Kidney capillary endothelial cell (primary cell): Measurements from ENCODE around the gene LURAP1L.

Experiments used
- DNase-seq: peaks from one replicate; pipeline ENCODE4 v3.0.0-alpha.2; 2018; ENCODE audit warnings: low spot score

LURAP1L gene

DNA sequence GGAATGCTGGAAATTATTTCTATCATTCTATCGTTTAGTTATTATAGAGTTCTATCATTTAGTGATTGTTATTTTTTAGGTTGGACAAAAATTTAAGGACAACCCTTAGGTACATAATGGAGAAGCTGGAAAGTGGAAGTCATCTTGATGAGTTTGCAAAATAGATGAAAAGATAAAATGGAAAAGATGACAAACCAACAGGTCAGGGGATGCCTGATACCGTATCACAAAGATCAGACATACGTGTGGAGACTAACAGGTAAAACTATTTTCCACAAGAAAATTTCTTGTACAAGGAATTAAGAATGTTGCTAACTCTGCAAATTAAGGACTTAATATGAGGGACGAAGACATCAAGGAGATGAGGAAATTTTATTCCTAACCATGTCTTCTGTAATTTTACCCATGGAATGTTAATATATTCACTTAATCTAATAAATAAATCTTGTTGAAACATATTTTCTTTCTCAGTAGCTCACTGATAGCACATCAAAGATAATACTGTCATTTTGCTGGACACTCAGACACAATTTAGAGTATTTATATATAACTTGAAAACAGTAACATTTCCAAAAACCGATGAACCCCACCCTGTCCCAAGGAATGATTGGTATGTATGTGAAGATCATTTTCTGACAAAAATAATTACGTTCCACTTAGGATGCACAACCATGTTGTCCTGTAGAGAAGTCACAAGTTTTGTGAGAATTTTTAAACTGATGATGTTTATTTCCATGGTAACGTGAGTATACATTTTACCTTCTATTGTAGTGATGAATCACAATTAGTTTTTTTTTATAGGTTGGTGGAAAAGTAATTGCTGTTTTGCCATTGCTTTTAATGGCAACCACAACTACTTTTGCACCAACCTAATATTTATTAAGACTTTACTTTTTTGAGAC is 2.6 kb downstream of the LURAP1L start:
- no peak for DNase-seq

DNA sequence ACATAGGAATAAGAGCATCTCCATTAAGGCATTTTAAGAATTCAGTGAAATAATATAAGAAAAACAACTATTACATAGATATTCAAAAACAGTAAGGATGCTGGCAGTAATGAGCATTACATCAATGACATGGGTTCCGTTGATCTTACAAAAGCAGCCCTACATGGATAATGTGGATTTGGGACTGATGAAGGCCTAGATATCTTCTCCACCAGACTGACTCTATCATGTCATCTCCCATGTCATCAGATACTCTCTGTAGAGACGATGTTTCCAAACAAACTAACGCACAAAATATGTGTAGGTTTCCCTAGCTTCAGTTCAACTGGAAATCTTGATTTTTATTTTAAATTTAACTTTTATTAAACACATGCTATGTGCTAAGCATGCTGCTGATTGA is 3.6 kb downstream of the LURAP1L start:
- no peak for DNase-seq

DNA sequence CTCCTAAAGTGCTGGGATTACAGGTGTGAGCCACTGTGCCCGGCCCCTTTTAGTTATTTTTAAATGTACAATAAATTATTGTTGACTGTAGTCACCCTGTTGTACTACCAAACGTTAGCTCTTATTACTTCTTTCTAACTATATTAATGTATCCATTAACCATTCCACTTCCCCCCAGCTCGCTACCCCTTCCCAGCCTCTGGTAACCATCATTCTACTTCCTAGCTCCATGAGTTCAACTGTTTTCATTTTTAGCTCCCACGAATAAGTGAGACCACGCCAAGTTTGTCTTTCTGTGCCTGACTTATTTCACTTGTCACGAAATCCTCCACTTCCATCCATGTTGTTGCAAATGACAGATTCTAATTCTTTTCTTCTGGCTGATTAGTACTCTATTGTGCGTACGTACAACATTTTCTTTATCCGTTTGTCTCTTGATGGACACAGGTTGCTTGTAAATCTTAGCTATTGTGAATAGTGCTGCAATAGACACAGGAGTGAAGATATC is 6.5 kb downstream of the LURAP1L start:
- DNase-seq, result no peak

DNA sequence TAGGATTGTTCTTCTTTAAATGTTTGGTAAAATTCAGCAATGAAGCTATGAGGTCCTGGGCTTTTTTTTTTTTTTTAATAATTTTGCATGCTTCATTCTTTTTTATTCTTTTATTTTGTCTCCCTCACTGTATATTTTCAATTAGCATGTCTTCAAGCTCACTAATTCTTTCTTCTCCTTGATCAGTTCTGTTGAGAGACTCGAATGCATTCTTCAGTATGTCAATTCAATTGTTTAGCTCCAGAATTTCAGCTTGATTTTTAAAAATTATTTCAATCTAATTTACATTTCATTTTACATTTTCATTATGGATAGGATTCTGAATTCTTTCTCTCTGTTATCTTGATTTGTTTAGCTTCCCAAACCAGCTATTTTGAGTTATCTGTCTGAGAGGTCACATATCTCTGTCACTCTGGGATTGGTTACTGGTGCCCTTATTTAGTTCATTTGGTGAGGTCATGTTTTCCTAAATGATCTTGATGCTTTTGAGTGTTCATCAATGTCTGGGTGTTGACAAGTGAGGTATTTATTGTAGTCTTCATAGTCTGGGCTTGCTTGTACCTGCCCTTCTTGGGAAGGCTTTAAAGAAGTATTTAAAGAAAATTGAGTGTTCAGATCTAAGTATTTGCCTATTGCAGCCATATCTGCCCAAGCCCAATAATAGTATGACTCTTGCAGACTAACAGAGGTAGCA is 9.1 kb downstream of the LURAP1L start:
- no peak for DNase-seq

DNA sequence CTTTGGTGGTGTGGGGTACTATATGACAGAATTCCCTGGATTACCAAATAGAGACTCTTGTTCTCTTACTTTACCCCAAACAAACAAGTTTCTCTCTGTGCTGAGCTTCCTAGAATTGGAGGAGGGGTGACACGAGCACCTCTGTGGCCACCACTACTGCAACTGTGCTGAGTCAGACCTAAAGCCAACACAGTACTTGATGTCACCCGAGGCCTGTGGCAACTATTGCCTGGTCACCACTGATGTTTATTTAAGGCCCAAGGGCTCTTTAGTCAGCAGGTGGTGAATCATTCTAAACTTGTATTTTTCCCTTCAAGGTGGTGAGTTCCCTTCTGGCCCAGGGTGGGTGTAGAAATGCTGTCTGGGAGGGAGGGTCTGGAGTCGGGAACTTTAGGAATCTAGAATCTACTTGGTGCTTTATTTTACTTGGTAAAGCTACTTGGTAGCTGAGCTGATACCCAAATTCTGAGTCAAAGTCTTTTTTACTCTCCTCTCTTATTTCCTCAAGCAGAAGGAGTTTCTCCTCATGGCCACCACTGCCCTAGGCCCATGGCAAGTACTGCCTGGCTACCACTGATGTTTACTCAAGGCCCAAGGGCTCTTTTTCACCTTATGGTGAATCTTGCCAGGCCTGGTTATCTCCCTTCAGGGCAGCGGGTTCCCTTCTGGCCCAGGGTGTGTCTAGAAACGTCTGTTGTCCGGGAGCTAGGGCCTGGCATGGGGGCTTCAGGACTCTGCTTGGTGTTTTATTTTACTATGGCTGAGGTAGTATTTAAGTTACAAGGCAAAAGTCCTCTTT is 9.8 kb downstream of the LURAP1L start:
- DNase-seq, result peak; percentile 28

DNA sequence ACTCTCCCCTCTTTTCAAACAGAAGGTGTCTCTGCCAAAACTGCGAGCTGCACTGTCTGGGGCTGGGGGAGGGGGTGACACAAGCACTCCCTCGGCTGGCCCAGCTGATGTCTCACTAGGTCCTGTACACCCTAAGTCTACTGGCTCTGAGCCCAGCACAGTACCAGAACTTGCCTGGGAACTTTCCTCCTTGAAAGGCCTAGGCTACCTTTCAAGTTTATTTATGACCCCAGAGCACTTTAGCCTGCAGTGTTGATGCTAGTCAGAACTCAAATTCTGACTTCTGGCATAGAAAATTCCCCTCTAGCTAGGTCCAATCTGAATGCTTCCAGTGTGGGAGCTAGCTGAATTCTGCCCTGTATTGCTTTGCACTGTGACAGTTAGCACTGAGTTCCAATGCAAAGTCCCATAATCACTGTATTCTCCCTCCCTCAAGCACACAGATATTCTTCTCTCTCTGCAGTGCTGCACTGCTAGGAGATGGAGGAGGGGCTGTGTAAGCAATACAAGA is 10.5 kb downstream of the LURAP1L start:
- DNase-seq, result no peak

DNA sequence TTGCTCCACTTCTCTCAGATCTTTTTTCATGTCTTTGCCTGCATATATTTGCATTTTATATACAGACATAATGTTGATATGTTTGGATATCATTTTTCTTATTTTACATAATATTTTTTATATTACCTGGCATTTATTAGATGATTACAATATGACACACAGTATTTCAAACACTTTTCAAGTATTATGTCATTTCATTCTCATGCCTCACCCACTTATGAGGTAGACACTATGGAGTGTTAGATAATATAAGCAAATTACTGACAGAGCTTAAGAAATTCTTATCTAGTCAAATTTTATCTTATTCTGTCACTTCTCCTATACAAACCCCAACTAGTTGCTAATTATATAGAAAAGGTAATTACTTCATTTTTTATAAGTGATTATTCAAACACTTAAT is 11.1 kb downstream of the LURAP1L start:
- DNase-seq, result no peak

DNA sequence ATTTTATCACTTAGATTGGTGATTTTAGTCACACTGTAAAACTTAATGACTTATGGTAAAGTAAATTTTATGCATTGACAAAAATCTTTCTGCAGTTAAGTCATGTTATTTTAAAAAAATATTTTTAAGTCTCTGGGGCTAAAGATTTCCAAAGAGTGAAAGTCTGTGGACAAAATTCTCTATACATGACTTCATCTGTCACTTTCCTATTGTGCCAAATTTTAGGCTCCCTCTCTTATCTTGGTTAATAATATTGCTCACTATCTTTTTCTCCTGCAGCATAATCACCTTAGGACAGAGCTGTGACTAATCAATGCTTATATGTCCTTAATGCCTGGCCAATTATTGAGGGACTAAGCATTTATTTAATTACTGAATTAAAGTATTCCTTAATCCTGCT is 15.2 kb downstream of the LURAP1L start:
- no peak for DNase-seq

DNA sequence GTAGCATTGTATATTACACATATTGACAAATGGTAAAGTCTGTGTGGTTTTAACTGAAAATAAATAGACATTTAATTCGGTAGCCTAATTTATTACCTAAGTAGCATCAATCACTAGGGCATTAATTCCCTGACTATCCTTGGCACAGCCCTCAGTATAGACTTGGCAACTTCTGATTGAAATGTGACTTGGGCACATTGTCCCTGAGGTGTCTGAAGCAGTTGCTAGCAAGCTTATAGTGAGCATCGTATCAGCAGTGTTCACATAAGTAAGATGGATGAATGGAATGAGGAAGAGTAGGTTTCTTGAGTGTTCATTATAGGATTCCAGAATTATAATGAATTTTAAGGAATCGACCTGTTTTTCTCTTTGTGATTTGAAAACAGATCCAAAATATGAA is 16.1 kb downstream of the LURAP1L start:
- DNase-seq, result no peak

DNA sequence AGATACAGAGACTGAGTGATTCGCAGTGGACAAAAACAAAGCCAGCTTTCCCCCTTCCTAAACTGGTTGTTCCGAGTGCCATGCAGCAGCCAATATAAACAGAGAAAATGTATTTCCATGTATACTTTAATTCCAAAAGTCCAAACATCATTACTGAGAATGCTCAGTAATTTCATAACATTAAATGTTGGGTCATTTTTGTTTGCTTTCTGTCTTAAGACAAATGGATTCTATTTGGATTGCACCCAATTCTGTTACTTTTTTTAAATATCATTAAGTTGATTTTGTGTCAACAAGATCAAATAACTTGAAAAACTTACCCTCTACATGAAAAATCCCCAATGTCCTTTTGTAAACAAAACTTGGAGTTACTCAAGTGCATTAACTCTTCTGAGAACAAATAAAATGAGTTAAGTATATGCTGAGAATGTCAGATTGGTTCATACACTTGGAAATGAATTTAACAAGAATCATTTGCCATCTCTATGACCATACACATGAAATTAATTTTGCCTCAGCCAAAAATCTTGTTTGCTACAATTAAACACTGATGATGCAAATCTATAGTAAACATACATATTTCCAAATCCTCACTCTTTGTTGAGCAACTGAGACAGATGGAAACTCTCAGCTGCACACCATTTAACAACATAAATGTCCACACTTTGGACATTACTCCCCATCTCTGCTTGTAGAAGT is 19.4 kb downstream of the LURAP1L start:
- no peak for DNase-seq

DNA sequence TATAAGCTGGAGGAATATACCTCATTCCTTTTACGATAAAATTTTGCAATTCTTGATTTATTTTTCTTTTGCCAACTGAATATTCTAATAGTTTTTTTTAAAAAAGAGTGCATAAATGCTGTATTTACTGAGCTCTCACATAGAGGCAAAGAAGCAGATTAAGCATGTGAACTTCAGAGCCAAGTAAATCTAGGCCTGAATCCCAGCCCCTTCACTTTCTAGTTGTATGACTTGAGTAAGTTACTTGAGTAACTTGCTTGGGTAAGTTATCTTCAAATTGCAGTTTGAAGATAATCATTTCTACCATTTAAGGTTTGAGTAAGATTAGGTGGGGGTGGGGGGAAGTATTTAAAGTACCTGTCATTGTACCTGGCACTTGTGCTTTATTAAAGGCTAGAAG is 21.8 kb downstream of the LURAP1L start:
- no peak for DNase-seq

DNA sequence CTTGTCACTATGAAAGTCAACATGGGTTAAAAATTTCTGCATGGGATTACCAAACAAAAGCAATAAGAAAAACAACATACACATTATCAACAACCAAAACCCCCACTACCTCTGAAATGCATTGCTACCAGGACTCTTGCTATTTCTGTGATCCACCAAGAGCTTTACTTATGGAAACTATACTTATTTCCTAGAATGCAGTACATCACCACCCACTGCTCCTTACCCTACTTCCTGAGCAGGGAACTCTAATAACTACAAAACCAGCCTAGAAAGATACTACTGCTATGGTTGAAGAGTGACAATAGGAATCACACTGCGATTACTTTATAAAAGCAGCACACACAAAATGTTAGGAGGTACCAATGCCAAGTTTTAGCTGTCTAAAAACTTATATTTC is 22.2 kb downstream of the LURAP1L start:
- no peak for DNase-seq

DNA sequence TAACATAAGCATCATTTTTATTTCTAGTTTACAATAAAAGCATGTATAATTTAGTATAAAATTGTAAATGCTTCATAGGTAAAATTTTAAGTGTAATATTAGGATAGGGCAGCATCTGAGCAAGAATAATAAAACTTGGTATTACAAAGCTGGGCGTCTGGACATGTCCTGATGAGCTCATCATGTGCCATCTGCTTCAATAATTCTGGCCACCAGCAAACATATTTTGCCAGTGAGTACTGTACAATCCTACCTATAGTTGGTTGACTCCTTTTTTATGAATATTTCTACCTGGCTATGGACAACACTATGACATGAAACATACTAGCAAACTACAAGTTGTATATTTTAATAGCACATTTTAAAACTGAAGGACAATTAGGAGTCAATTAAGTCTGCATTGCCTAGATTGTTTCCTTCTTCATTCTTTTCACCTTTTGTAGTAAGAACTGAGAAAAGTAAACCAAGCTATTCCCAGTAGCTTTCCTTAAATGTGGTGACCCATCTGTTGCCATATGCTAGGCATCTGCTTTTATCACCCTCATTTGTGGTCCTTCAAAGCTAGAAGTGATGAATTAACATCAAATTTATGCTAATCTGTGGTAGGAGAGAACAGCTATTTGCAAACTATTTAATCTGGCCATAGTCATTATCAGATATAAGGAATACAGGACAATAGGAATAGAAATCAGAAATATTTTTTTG is 23.4 kb downstream of the LURAP1L start:
- DNase-seq, result no peak

DNA sequence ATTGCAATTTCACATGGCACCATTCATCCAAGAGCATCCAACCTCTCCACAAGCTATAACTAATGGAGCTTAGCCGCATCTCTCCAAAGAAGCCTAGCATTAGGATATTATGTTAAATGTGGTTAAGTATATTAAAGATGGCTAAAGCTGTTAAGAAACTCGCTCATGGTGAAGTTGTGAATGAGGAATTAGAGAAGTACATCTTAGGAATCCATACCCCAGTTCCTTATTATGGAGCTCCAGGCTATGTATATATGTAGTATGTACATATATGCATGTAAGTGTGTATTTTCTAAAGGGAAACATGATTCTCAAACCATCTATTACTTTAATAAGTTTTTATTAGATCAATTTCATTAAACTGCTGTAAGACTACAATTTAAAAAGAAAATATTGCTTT is 26.4 kb downstream of the LURAP1L start:
- DNase-seq, result no peak

DNA sequence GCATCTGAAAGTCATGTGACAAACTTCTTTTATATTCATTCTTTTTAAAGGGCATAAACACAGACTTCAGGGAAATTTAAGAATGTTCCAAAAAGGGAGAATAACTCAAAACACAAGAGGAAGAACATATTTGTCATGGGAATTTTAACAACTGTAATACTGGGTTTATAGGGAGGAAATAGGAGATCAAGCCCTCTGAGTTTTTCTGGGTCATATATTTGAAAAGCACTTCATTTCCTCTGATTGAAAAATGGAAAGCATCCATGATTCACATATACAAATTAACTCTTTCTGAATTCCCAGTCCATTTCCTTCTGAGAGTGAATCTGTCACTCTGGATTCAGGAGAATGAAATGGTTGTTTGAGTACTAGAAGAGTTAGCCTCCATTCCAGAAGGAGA is 26.8 kb downstream of the LURAP1L start:
- DNase-seq, result no peak

DNA sequence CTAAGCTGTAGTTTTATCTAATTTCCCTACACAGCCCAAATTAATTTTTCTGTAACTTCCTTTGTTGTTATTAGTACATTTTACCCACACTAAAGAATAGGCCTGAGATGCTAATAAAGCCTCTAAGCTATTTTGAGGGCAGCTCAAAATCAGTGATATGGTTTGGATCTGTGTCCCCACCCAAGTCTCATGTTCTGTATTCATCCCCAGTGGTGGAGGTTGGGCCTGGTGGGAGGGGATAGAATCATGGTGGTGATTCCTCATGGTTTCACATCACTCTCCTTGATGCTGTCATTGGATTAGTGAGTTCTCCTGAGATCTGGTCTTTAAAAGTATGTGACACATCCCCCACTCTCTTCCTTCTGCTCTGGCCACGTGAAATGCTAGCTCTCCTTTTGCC is 27.3 kb downstream of the LURAP1L start:
- DNase-seq, result no peak

DNA sequence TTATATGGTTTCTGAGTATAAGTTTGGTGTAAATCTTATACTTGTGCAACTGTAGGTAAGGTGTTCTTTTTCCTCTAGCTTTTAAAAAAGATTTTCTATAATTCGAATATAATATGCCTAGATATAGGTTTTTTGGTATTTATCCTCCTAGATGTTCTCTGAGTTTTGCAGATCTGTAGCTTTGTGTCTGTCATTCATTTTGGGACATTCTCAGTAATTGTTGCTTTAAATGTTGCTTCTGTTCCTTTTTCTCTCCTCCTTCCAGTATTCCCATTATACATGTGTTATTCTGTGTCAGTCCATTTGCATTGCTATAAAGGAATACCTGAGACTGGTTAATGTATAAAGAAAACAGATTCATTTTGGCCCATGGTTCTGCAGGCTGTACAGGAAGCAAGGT is 33.7 kb downstream of the LURAP1L start:
- DNase-seq, result no peak

DNA sequence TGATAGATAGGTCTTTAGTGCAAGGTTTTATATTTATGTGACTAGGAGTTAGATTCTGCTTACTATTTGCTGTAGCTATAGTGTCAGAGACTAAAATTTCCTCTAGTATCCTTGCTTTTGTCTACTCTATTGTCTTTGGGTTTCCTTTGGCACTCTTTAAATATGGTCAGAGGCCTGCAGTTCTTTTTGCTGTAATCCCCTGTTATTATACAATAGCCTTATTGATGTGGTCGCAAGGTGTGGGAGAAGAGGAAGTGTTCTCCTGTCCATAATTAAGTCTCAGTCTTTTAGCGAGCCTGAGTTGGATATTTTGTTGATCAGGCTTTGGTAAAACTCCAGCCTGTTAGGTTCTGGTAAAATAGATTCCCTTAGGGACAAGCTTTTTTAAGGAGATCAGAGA is 34.9 kb downstream of the LURAP1L start:
- DNase-seq, result no peak

DNA sequence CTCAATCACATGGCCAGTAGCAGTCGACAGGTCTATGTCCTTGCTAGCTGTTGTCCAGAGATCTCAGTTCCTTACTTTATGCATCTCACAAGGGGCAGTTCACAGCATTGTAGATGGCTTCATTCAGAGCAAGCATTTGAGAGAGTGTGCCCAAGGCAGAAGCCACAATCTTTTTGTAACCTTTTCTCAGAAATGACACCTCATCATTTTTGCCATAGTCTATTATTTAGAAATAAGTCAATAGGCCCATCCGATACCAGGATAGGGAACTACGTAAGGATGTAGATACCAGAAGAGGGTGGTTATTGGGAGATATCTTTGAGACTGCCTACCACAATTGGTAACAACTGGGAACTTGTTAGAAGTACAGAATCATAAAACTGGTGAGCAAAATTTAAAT is 37.1 kb downstream of the LURAP1L start:
- DNase-seq, result no peak

DNA sequence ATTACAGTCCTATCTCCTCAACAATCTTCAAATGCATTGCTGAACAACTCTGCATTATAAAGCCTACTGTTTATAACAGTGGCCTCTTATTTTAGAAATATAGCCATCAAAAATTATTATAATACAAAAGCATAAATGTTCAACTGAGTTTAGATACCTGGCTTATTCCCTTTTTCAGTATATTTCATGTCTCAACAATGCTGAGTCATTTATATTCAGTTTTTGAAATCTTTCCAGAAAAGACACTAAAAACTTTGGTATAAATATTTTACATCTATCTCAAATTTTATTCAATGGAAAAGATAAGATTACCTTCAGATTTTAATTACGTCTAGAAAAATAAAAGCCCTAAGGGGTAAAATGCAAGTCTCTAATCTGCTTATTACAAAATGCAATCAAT is 37.9 kb downstream of the LURAP1L start:
- no peak for DNase-seq

DNA sequence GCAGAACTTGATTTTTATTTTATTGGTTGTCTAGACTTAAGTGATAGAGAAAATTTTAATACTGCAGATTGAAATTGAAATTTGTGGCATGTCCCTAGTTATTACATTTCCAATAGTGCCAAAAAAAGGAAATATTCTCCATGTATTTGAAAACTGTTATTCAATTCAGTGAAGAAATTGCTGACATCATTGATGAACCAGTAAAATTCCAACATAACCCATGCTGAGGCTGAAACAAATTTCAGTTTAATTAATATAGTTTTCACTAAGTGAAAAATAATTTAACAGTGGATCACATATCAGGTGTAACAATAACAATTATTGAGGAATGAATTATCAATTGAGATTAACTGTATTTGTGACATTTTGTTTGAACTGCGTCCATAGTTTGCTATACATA is 38.7 kb downstream of the LURAP1L start:
- DNase-seq, result no peak
